GM23248 (cell line): ENCODE results near the gene PRRC1.

Experiments used
- EZH2 ChIP-seq: fragments of 200-600 bp; sonication (generic); IDR thresholded peaks from 2 replicates; pipeline ENCODE4 v1.6.1; 2018; ENCODE audit warnings: antibody characterized with exemption, mild to moderate bottlenecking; ENCODE audit not compliant: insufficient read depth, poor library complexity, severe bottlenecking
- EZH2phosphoT487 ChIP-seq: fragments of 200-600 bp; sonication (generic); IDR thresholded peaks from 2 replicates; pipeline ENCODE4 v1.6.1; 2018; ENCODE audit warnings: antibody characterized with exemption, moderate library complexity, mild to moderate bottlenecking, low read depth; ENCODE audit not compliant: insufficient read depth

GRCh38 chr5:127505905-127506304, 11.5 kb upstream of the PRRC1 start:
- TF ChIP-seq EZH2phosphoT487 (no peak), EZH2 (no peak)
